Activated CD4-positive, alpha-beta T cell treated with anti-CD3 and anti-CD28 coated beads for 24 hours (primary cell): ENCODE results near the gene PIK3C2G.

ENCODE experiments used
- DNase-seq, 2 donors: peaks; one replicate each; pipeline ENCODE4 v3.0.0-alpha.2; 2020; ENCODE audit warnings: low read depth in 2 of 2

The PIK3C2G gene

DNA sequence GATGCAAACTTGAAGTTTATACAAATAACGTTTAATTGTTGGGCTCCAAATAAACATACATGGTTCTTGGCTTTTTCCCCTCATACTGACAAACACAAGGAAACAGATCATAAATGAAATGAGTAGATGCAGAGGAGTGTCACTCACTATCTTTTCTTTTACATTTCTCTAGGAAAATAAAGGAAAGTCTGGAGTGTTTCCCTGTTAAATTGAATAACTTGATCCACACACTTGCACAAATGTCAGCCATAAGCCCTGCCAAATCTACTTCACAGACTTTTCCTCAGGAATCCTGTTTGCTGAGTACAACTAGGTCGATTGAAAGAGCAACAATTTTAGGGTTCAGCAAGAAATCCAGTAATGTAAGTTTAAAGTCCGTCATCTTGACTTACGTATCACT is 301.2 kb downstream of the PIK3C2G start:
- no peak for DNase-seq

DNA sequence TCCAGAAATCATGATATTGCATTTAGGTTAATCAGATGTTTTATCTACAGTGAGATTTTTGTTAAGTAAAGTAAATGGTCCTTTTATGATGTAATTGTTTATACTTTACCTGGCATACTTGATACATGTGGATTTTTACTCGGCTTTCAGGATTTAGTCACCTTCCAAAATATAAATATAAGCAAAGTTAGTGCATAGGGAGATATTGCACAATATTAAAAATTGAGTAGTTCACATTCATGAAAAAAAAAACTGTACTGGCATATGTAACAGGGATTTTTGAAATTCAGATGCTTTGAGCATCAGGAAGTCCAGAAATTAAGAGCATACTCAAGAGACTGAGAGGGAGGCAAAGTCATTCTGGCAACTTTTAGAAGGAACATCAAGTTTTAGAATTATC is 303.0 kb downstream of the PIK3C2G start:
- DNase-seq, result no peak

DNA sequence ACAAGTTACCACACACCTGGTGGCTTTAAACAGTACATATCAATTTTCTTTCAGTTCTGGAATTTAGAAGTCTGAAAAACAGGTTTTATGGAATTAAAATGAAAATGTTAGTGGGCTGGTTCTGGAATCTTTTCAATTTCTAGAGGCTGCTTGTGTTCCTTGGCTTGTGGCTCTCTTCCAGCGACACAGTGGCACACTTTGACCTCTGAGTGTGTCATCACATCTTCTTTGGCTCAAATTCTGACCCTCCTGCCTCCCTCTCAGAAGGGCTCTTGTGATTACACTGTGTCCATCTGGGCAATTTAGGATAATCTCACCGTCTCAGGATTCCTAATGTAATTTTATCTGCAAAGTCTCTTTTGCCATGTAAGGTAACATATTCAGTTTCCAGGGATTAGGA is 306.5 kb downstream of the PIK3C2G start:
- no peak for DNase-seq

DNA sequence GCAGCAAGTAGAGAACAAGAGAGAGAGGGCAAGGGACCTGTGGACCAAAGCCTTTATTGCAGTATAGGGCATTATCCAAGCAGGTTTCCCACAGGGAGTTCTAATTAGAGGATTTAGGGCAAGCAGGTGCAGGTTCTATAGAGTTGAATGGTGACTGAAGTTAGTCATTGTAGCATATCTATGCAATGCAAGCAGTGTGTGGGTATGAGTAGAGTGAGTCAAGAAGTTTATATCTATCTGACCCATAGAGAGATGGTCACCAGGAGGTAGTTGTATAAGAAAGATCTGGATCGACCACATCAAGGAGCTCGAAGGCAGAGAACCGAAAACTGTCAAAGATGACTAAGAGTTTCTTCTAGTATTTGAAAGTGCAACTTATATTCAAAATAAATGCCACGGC is 309.2 kb downstream of the PIK3C2G start:
- DNase-seq, result no peak

DNA sequence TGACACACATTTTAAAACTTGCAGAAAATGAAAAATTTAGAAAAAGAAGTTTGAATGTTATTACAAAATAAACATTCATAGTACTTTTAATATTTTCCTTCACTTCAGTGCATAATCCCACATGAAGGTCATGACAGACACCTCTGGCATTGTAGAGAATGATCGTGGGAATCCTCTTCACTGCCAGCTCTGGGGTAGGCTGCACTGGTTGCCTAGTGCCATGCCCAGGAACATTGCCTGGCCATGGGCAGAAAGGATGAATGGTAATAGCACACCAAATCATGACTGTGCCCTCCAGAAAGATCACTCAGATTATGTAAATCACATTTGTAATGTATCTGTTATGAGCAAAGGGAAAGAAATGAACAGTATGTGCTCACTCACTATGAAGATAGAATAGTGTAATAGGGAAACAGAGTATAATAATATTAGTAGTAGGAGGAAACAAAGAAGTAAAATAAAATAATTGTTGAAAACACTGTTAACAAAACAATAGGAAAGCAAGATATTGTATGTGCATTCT is 314.8 kb downstream of the PIK3C2G start:
- no peak for DNase-seq

DNA sequence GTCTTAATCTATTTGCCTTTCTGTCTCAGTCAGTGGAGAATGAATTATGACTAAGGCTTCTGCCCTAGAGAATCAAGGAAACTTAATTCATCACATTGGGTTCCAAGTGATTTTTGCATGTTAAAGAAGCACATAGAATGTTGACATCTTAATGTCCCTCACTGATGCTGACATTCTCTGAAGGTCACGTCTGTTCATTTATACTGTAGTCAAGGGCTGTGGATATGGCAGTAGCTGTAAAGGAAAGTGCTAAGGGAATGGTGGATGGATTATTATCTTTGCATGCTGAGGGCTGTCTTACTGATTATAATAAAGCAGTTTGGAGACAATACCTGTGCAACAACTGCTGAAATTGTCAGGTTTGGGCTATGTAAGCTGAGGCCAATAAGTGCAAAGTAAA is 315.3 kb downstream of the PIK3C2G start:
- DNase-seq, result no peak

DNA sequence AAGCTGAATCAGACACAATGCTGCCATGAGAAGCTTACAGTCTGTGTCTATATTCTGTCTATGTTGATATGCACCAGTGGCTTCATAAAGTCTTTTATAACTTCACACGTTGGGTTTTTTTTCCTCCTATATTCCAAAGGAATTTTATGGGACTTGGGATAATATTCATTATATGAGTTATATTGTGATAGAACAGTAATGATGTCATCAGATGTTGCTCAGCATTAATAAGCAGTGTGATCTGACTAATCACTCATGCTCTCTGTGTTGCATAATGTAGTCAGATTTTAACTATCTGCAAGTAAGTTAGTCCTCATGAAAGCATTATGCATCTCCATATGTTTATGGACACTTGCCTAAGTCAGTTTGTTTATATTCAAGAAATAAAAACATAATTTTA is 316.9 kb downstream of the PIK3C2G start:
- DNase-seq, result no peak

DNA sequence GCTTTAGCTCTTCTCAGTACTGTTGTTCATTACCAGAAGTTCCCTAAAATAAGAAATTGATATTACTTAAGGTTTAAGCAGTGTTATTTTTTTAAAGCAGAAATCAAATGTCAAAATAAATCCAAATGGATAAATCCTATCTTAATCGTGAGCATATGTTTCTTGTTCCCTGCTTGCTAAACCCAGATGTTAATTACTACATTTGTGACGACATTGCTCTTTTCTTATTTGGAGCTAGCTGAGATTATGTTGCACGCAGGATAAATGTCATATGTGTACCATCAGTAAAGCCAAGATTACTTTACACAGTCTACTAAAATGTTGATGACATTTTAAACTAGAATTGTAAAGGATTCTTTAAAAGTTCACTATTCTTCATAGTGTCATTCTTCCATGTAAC is 319.0 kb downstream of the PIK3C2G start:
- no peak for DNase-seq

DNA sequence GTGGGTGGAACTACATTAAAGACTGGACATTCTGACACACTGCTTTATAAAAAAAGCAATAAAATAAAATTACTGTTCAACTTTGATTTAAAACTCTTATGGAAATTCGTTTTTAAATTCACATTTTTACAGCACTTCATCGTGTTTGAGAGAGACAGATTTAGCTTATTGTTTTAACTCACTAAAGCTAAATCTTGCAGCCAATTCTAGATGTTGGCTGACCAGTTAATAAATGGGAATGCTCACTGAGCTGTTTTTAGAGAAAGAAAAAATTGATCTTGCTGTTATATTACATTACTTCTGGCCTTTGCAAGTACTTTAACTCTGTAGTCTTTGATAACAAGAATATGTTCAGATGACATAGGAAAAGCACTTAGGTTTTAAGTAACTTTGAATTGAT is 319.4 kb downstream of the PIK3C2G start:
- DNase-seq, result no peak

DNA sequence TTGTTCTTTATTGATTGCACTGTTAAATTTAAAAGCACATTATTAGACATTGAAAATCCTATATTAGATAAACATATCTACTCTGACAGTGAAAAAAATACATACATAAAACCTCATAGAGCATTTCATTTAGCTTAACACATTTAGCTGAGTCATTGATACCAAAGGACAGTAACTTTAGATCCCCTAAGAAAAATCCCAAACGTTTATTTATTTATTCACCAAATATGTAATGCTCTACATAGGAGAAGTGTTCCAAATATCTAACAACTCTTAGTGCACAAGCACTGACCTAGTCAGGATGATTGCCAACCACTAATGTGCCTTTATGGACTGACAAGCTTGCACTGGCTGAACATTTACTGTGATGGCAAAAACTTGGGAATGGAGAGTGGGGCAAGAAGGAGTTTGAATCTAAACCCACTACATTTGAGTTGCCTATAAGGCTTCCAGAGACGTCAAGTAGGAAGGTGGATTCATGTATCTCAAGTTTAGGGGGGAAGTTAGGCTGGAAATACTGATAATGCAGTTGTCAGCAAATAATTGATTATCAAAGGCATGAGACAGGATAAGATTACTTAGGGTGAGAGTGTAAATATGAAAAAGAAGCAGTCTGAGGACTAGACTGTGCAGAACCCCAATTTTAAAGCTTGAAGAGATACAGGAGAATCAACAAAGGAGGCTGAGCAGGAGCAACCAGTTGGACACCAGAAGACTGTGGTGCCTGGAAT is 320.1 kb downstream of the PIK3C2G start:
- no peak for DNase-seq

DNA sequence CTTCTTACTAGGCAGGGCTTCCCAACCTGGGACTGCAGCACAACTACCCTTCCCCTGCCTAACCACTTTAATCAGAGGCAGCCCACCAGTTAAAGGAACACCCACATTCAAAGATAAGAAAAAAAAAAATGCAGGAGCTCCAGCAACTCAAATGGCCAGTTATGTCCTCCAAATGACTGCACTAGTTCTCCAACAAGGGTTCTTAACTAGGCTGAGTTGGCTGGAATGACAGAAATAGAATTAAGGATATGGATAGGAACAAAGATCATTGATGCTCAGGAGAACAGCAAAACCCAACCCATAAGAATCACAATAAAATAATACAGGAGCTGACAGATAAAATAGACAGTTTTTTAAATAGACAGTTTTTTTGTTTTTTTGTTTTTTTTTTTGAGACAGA is 322.3 kb downstream of the PIK3C2G start:
- no peak for DNase-seq

DNA sequence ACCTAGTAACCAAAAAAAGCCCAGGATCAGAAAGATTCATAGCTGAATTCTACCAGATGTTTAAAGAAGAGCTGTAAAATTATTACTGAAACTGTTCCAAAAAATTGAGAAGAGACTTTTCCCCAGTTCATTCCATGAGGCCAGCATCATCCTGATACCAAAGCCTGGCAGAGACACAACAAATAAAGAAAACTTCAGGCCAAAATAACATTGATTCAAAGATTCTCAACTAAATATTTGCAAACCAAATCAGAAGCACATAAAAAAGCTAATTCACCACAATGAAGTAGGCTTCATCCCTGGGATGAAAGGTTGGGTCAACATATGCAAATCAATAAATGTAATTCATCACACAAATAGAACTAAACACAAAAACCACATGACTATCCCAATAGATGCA is 325.3 kb downstream of the PIK3C2G start:
- no peak for DNase-seq

DNA sequence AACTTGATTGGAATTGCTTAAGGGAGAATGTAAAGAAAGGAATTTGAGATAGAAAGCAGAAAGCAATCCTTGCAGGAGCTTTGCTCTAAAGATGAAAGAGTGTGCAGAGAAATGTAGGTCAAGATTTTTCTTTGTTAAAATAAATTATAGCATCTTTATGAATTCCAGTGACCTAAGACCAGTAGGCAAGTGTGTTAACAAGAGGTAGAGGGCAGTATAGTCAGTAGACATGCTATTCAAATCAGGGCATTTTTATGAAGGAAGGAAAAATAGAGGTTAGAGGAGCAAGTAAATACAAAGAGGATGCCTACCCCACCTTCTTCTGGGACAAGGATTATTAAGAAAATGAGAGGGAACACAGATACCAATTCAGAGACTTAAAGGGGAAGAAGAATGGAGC is 328.0 kb downstream of the PIK3C2G start:
- no peak for DNase-seq

DNA sequence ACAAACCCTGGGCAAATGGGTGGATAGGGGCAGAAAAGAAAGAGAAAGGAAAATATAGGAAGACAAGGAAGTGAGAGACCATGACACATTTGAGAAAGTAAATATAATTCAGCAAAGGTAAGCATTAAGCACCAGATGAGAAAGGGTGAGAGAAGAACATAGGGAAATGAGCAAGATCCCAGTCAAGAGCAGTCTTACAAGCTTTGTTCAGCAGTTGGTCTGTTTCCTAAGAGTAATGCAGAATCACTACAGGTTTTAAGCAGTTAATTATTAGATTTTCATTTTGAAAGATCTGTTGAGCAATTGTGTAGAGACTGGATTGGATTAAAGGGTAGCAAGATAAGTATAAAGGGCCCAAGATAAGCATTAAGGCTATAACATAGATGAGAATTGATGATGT is 330.2 kb downstream of the PIK3C2G start:
- no peak for DNase-seq

DNA sequence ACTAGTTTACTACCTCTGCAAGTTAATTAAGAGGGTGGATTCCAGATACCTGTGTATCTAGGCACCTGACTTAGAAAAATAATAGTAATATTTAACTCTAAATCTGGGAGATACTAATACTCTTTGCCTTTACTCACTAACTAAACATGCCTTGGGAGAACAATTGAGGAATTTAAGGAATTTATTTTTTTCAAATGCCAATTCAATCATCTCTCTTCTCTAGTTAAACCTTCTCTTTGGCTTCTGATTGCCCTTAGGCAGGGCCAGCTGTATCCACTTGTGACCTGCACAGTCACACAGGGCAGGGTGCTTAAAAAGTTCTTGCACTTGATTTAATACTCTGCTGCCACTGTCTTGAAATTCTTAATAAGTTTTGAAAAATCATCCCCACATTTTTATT is 334.1 kb downstream of the PIK3C2G start:
- no peak for DNase-seq

DNA sequence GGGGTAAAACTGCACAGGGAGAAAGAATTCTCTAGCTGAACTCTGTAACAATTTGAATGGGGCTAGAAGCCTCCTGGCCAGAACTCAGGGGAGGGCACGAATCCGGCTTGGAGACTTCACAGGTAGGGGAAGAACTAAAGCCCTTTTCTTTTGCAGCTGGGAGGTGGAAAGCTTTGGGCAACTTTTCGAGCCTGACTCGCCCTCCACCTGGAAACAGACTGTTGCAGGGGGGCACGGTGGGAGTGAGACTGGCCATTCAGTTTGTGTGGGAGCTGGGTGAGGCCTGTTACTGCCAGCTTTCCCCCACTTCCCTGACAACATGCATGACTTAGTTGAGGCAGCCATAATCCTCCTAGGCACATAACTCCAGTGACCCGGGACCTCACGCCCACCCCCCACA is 340.6 kb downstream of the PIK3C2G start:
- DNase-seq, result no peak

DNA sequence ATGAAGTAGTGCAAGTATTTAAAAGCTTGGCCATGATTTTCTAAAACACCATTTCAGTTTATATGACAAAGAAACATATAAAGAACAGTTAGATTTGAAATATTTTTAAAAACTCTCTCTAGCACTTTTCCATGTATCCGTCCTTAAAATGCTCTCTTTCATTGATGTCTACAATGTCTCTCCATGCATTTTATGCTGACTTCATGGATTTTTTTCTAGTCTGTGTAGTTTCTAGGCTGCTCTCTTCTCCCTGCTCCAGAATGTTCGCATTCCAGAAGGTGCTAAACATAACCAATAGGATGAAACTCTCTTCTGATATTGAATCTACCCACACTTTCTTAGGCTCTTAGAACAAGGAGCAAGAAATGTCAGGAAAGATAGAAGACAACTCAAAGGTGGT is 351.7 kb downstream of the PIK3C2G start:
- no peak for DNase-seq

DNA sequence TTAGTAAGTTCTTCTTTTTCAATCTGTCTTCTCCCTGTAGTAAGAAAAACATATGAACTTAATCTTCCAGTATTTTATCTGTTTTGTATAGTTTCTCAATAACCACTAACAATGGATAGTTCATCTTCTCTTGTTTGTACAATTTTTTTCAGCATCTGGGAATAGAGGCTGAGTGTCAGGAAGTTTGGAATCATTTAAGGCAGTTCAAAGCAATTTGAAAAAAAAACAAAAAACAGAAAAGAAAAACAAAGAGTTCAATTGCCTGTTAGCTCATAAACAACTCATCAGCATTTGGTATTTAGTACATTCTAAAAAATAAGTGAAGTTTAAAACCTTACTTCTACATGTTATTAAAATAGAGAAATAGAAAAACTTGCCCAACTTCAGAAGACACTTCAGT is 359.7 kb downstream of the PIK3C2G start:
- no peak for DNase-seq

DNA sequence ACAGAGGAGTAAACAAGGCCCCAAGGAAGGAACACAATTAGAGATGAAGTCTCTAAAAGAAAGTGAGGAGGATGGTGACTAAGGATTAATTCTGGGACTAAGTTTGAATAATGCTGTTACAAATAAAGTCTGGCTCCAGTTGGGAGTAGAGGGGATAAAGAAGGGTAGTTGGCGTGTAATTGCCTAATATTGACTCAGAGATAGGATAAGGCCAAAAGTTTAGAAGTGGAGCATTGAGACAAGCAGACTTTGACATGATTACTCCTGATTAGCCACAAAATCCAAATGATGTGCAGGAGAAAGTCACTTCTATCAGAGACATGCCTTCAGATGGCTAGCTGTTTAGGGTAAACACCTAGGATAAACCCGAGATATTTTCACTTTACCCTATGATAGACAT is 368.1 kb downstream of the PIK3C2G start:
- DNase-seq, result no peak

DNA sequence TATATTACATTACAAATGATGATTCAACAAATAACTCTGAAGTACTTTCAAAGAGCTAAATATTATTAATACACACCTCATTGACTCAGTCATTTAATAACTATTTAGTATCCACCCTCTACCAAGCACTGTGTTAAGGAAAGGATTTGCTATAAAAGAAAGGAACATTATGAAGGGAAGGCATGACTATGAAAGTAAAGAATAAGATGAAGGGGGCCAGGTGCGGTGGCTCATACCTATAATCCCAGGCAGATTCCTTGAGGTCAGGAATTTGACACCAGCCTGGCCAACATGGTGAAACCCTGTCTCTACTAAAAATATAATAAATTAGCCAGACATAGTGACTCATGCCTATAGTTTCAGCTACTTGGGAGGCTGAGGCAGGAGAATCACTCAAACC is 368.6 kb downstream of the PIK3C2G start:
- no peak for DNase-seq

DNA sequence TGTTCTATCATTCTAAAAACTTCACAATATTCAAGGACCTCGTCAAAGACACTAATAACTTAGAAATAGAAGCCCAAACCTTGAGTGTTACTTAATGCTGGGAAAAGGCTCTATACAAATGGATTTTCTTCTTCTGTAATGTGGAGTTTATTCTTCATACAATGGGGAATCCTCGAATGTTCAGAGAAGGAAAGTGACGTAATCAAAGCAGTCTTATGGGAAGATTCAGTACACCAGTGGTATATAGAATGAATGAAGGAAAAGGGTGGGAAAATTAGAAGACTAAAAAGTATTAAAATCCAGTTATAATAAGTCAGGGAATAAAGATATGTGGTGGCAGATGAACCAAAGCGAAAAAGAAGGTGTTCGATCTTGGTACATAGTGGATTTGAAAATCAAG is 370.0 kb downstream of the PIK3C2G start:
- DNase-seq, result no peak

DNA sequence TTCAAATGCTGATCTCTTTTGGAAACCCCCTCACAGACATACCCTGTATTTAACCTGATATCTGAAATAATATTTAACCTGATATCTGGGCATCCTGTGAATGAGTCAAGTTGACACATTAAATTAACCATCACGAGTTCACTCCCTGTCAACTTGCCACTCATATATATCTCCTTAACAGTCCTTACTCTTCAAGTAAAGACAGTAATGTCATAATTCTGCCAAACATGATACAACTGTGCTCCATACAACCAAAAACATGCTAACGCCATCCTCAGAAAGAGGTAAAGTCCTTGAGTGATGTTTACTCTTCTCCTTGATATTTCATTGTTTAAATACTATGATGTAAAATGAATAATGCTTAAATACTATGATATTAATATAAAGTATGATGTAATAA is 371.5 kb downstream of the PIK3C2G start:
- DNase-seq, result no peak

DNA sequence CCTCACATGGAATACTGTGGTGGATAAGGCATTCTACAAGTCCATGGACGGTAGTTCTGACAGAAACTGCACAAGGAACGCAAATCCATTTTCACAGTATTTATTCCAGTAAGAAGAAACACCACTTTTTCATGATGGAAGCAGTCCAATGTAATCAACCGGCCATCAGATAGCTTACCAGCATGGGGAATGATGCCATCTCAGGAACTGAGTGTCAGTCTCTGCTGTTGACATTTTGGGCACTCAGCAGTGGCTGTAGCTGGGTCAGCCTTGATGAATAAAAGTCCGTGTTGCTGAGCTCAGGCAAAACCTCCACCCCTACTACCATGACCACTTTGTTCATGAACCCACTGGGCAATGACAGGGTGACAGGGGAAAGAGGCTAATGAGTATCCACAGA is 373.1 kb downstream of the PIK3C2G start:
- no peak for DNase-seq

DNA sequence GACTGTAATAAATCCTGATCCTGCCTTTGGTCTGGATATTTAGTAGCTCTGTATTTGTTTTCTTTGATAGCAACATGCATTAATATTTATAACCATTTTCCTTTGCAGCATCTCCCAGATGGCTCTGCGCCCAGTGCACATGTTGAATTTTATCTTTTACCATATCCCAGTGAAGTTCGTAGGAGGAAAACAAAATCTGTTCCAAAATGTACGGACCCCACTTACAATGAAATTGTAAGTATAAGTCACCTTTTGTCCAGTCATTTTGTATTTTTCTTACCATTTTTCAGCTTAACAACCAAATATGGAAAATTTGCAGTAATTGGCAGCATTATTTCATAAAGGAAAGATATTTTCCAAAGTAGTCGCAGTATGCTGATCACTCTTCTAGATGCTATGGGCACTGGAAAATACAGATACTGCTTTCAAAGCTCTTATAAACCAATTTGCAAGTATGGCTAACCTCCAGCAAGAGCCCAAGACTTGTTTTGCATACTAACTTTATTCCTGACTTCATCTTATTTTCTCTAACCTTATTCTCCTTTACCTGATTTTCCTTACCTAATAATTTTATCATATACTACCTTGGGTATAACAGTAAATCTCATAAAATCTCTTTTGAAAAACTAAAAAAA is 379.1 kb downstream of the PIK3C2G start:
- DNase-seq, result no peak
